Small intestine (tissue), 7 donors: Measurements from ENCODE around the gene VPS37D. TPM values are rescaled to one million over a fixed set of nuclear protein-coding genes. Genes with fewer than 3 reads are reported as not detected.

Experiments
- DNase-seq, 2 donors: peaks; one replicate each; pipeline versions ENCODE4 v3.0.0 to v3.0.0-alpha.2; 2013
- FAIRE-seq: peaks from 2 replicates; lab custom pipeline; 2012; peaks lifted over from hg19 to GRCh38; lab: Jason Lieb, UNC
- H3K27ac ChIP-seq, 3 donors: one replicate each; pipeline ENCODE4 v1.5.1; 2013; ENCODE audit warnings: low read length in 2 of 3, mild to moderate bottlenecking in 2 of 3, control low read depth in 1 of 3, inconsistent platforms in 1 of 3, low read depth in 1 of 3, moderate library complexity in 1 of 3
- H3K27me3 ChIP-seq, 3 donors: one replicate each; pipeline ENCODE4 v1.6.1; 2013; ENCODE audit warnings: low read length in 3 of 3, inconsistent platforms in 1 of 3; ENCODE audit not compliant: control insufficient read depth in 3 of 3, insufficient read depth in 3 of 3
- H3K36me3 ChIP-seq, 3 donors: one replicate each; pipeline ENCODE4 v1.6.1; 2013; ENCODE audit warnings: low read length in 3 of 3, inconsistent platforms in 1 of 3, low read depth in 1 of 3, mild to moderate bottlenecking in 1 of 3, moderate library complexity in 1 of 3; ENCODE audit not compliant: control insufficient read depth in 3 of 3, insufficient read depth in 2 of 3
- H3K4me1 ChIP-seq, 3 donors: one replicate each; pipeline ENCODE4 v1.6.1; 2013; ENCODE audit warnings: low read length in 2 of 3, inconsistent platforms in 1 of 3, low read depth in 1 of 3, mild to moderate bottlenecking in 1 of 3, moderate library complexity in 1 of 3; ENCODE audit not compliant: control insufficient read depth in 3 of 3, insufficient read depth in 2 of 3
- H3K4me3 ChIP-seq, 3 donors: one replicate each; pipeline ENCODE4 v1.5.1; 2013; ENCODE audit warnings: low read length in 3 of 3, control low read depth in 1 of 3, inconsistent platforms in 1 of 3, low read depth in 1 of 3, mild to moderate bottlenecking in 1 of 3, moderate library complexity in 1 of 3
- H3K9me3 ChIP-seq, 2 donors: one replicate each; pipeline ENCODE4 v1.6.1; 2013; ENCODE audit warnings: low read depth in 1 of 2, low read length in 1 of 2; ENCODE audit not compliant: control insufficient read depth in 2 of 2, insufficient read depth in 1 of 2
- WGBS, 3 donors: extraction: QIAGEN DNeasy Blood & Tissue Kit; methylation state at CpG; one replicate each; pipeline ENCODE4 v1.1.7; 2013; 5-methylcytosine and 5-hydroxymethylcytosine counted together
- polyA plus RNA-seq, 4 donors: library from polyadenylated mRNA; stranded (reverse) in 3 of 4; unstranded in 1 of 4; fragments of 200-250 nt in 3 of 4; fragments of 120-200 nt in 1 of 4; gene quantifications; one replicate each; pipeline versions ENCODE4 v1.2.1 to v1.2.3, GENCODE V29; 2013
- donor health status: healthy with polysubstance abuse.
- donor health status: control.
- donor health status: control.
- donor health status: Bipolar disorder and iron deficiency.
- donor health status: healthy.

Gene VPS37D
- polyA plus RNA-seq, 4 donors = 2.6 to 4.2 (median 3.2) TPM

DNA sequence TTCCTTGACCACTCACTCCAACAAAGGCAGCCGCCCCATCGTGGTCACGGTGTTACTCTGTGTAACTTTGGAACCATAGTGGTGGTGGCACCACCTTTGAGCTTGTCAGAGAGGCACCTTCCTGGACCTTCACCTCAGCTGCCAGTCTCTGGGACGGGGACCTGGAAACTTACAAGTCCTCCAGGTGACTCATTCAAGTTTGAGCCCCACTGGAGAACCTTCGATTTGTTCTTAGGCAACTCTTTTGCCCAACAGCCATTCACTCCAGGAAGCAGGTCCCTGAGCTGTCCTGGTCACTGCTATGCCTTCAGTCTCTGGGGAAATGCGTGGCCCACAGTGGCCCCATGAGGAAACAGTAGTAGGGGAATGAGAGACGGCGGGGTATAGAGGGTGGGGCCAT lies 34.6 kb downstream of the VPS37D start:
- peak overlapping the region; percentile 43 to 88 (median 87) for H3K27ac ChIP-seq
- H3K27me3 ChIP-seq = no peaks in the 10 kb centered on the region
- peaks cover 4 to 97% (median 5%) of the 10 kb centered on the region in 3 donors for H3K36me3 ChIP-seq
- 55 to 76% (median 56%) methylated on average over 8 of the region's 8 CpGs for WGBS, 3 donors
- DNase-seq = peak; percentile 77 to 89
- no peak overlapping the region for H3K4me3 ChIP-seq
- H3K4me1 ChIP-seq = peaks cover 0 to 44% (median 2%) of the 10 kb centered on the region in 3 donors
- H3K9me3 ChIP-seq = no peaks in the 10 kb centered on the region
- FAIRE-seq = no peak

GRCh38 chr7:73702665-73703064 lies 35.0 kb downstream of the VPS37D start:
- peaks cover 0 to 96% (median under 1%) of the 10 kb centered on the region in 3 donors for H3K36me3 ChIP-seq
- H3K27me3 ChIP-seq = no peaks in the 10 kb centered on the region
- 87 to 94% (median 89%) methylated on average over 16 to 18 of the region's 18 CpGs for WGBS, 3 donors
- no peak for FAIRE-seq
- H3K4me1 ChIP-seq = peaks cover 0 to 44% (median 2%) of the 10 kb centered on the region in 3 donors
- peak overlapping the region; percentile 43 to 88 (median 87) for H3K27ac ChIP-seq
- H3K4me3 ChIP-seq = no peak overlapping the region
- DNase-seq = no peak
- no peaks in the 10 kb centered on the region for H3K9me3 ChIP-seq

GRCh38 chr7:73703225-73703624 lies 35.6 kb downstream of the VPS37D start:
- Histone ChIP-seq H3K27ac (peak overlapping the region in 2 of 3 donors; percentile 87 to 88), H3K36me3 (peaks cover 0 to 92% (median 0%) of the 10 kb centered on the region in 3 donors), H3K4me3 (no peak overlapping the region), H3K27me3 (no peaks in the 10 kb centered on the region), H3K4me1 (peaks cover 0 to 44% (median 2%) of the 10 kb centered on the region in 3 donors), H3K9me3 (no peaks in the 10 kb centered on the region)
- DNase-seq (no peak), FAIRE-seq (no peak)
- WGBS, 3 donors = 76 to 77% (median 76%) methylated on average over 13 of the region's 13 CpGs

- H3K36me3 ChIP-seq = peaks cover 0 to 92% (median 0%) of the 10 kb centered on the region in 3 donors
These were observed 36.4 kb downstream of the VPS37D start for GRCh38 chr7:73703757-73704639.

DNA sequence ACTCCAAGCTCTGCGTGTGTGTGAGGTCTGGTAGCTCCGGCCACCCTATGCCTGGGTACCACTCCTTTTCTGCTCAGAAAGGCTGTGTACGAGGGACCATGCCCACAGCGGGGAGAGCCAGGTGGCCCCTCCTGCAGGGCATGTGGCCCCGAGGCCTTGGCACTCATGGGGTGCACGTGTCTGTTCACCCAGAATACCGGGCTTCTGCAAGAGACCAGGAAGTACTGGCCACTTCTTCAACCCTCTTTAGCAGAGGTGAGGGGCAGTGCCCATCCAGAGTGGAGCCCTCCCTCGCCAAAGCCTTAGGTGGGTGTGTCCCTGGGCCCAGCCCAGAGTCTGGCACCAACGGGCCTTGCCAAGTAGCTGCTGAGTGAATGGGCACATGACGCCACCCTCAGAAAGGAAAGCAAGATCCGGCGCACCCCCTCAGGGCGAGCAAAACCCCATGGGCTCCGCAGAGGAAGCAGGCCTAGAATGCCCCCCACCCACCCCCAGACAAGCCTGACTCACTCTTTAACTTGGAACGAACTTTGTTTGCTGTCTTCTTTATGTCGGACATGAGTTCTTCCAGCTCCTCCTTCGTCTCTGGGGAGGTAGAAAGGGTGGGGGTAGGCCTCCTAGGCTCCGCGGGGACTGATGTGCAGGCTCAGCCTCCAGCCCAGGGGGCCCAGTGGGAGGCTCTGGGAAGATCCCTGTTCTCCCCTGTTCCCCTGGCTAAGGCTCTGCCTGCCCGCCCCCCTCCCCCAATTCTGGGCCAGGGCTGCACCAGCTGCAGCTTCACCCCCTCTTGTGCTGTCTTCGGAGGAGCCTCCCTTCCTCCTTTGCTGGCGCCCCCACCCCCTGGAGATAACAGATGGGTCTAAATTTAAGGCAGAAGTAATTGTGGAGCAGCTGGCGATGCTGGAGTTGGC lies 37.3 kb downstream of the VPS37D start:
- H3K9me3 ChIP-seq = no peaks in the 10 kb centered on the region
- peaks cover 0 to 38% (median 2%) of the 10 kb centered on the region in 3 donors for H3K4me1 ChIP-seq
- H3K27ac ChIP-seq = no peak overlapping the region
- no peak for DNase-seq
- whole genome bisulfite sequencing, 3 donors = 76 to 81% (median 78%) methylated on average over 23 of the region's 23 CpGs
- FAIRE-seq = no peak
- no peaks in the 10 kb centered on the region for H3K27me3 ChIP-seq
- no peak overlapping the region for H3K4me3 ChIP-seq
- H3K36me3 ChIP-seq = peaks cover 0 to 92% (median 0%) of the 10 kb centered on the region in 3 donors

More at GRCh38 chr7:73703757-73704639, 36.4 kb downstream of the VPS37D start:
- DNase-seq = peak; percentile 79
- Histone ChIP-seq H3K27ac (peak overlapping the region in 2 of 3 donors; percentile 25 to 88), H3K4me1 (peaks cover 0 to 44% (median 2%) of the 10 kb centered on the region in 3 donors), H3K4me3 (no peak overlapping the region), H3K27me3 (no peaks in the 10 kb centered on the region), H3K9me3 (no peaks in the 10 kb centered on the region)
- WGBS, 3 donors = 27 to 33% (median 30%) methylated on average over 32 to 45 of the region's 45 CpGs
- no peak for FAIRE-seq

GRCh38 chr7:73705551-73705920 lies 37.9 kb downstream of the VPS37D start:
- Histone ChIP-seq H3K4me3 (no peak overlapping the region), H3K27me3 (no peaks in the 10 kb centered on the region), H3K36me3 (peaks cover 0 to 88% (median 0%) of the 10 kb centered on the region in 3 donors), H3K27ac (no peak overlapping the region), H3K9me3 (no peaks in the 10 kb centered on the region), H3K4me1 (peaks cover 0 to 34% (median 2%) of the 10 kb centered on the region in 3 donors)
- FAIRE-seq = no peak
- DNase-seq = no peak
- WGBS, 3 donors = 88 to 90% (median 89%) methylated on average over 10 of the region's 10 CpGs

- no peak for FAIRE-seq
- peak overlapping the region in 1 of 3 donors; percentile 62 for H3K27ac ChIP-seq
These were observed 38.8 kb downstream of the VPS37D start for GRCh38 chr7:73706126-73707044.

More at GRCh38 chr7:73706126-73707044, 38.8 kb downstream of the VPS37D start:
- no peak for DNase-seq
- Histone ChIP-seq H3K4me1 (peaks cover 0 to 34% (median 2%) of the 10 kb centered on the region in 3 donors), H3K4me3 (no peak overlapping the region), H3K9me3 (no peaks in the 10 kb centered on the region), H3K27me3 (no peaks in the 10 kb centered on the region), H3K36me3 (peaks cover 0 to 83% (median 0%) of the 10 kb centered on the region in 3 donors)
- 76 to 80% (median 77%) methylated on average over 23 to 25 of the region's 25 CpGs for WGBS, 3 donors
